ENCODE data around the gene PHF1.

PHF1 gene

GRCh38 chr6:33456156-33456555, 45.3 kb downstream of the PHF1 start:
- H3K27ac ChIP-seq, result no peak overlapping the region
- H3K9me3 ChIP-seq, result no peaks in the 10 kb centered on the region
- no peaks in the 10 kb centered on the region for H3K27me3 ChIP-seq
- no peak for TF ChIP-seq CTCF (IDR thresholded peaks at IDR 0.05)
- H3K36me3 ChIP-seq, result no peaks in the 10 kb centered on the region
- no peak overlapping the region for H3K4me3 ChIP-seq (ENCODE audit: low read depth in 1 of 2, low read length in 1 of 2)
- H3K4me1 ChIP-seq (ENCODE audit: control insufficient read depth in 1 of 2, insufficient read depth in 1 of 2, low read depth in 1 of 2, low read length in 1 of 2), result peaks cover 38 to 43% of the 10 kb centered on the region in 2 experiments

- Histone ChIP-seq H3K9me3 (no peaks in the 10 kb centered on the region), H3K4me3 (ENCODE audit: low read depth in 1 of 2, low read length in 1 of 2) (no peak overlapping the region), H3K27ac (no peak overlapping the region), H3K4me1 (ENCODE audit: control insufficient read depth in 1 of 2, insufficient read depth in 1 of 2, low read depth in 1 of 2, low read length in 1 of 2) (peaks cover 13 to 18% of the 10 kb centered on the region in 2 experiments), H3K27me3 (no peaks in the 10 kb centered on the region), H3K36me3 (no peaks in the 10 kb centered on the region)
- no peak for TF ChIP-seq CTCF (IDR thresholded peaks at IDR 0.05)
Observed at GRCh38 chr6:33458676-33459075, 47.9 kb downstream of the PHF1 start.

GRCh38 chr6:33459226-33459625, 48.4 kb downstream of the PHF1 start:
- Histone ChIP-seq H3K27me3 (no peaks in the 10 kb centered on the region), H3K27ac (no peak overlapping the region), H3K36me3 (no peaks in the 10 kb centered on the region), H3K9me3 (no peaks in the 10 kb centered on the region), H3K4me3 (ENCODE audit: low read depth in 1 of 2, low read length in 1 of 2) (no peak overlapping the region), H3K4me1 (ENCODE audit: control insufficient read depth in 1 of 2, insufficient read depth in 1 of 2, low read depth in 1 of 2, low read length in 1 of 2) (peaks cover 9 to 12% of the 10 kb centered on the region in 2 experiments)
- TF ChIP-seq CTCF (IDR thresholded peaks at IDR 0.05), result no peak

All from neutrophil (primary cell).